Stomach (tissue), 9 donors: Measurements from ENCODE around the gene HELZ. TPM values are rescaled to one million over a fixed set of nuclear protein-coding genes. Genes with fewer than 3 reads are reported as not detected.

Source experiments
- DNase-seq, 2 donors: peaks; one replicate each; pipeline versions ENCODE4 v3.0.0 to v3.0.0-alpha.2; 2013 to 2019
- H3K27ac ChIP-seq, 5 donors: fragments of 200-600 bp in 4 of 5; sonication (generic) in 4 of 5; one replicate each; pipeline ENCODE4 v1.5.1; 2013 to 2019; ENCODE audit warnings: mild to moderate bottlenecking in 1 of 5, moderate library complexity in 1 of 5
- H3K27me3 ChIP-seq, 3 donors: fragments of 200-600 bp; sonication (generic); one replicate each; pipeline ENCODE4 v1.5.1; 2017 to 2019; ENCODE audit warnings: mixed run types in 1 of 3
- H3K36me3 ChIP-seq, 4 donors: fragments of 200-600 bp; sonication (generic); 1 replicate in 3 of 4; 2 replicates in 1 of 4; pipeline ENCODE4 v1.5.1; 2016 to 2019
- H3K4me1 ChIP-seq, 4 donors: fragments of 200-600 bp; sonication (generic); one replicate each; pipeline ENCODE4 v1.5.1; 2016 to 2019
- H3K4me3 ChIP-seq, 4 donors: fragments of 200-600 bp; sonication (generic) in 3 of 4; one replicate each; pipeline ENCODE4 v1.5.1; 2016 to 2019; ENCODE audit warnings: mild to moderate bottlenecking in 1 of 4
- H3K9me3 ChIP-seq, 4 donors: fragments of 200-600 bp; sonication (generic); one replicate each; pipeline ENCODE4 v1.5.1; 2016 to 2019
- EP300 ChIP-seq: sonication (generic); formaldehyde crosslinking; IDR thresholded peaks from one replicate; pipeline ENCODE4 v1.6.1; 2017; ENCODE audit warnings: antibody characterized with exemption
- POLR2A ChIP-seq, 4 donors: fragments of 450-650 bp; IDR thresholded peaks; one replicate each; pipeline ENCODE4 v1.6.1; 2016; ENCODE audit warnings: antibody characterized with exemption in 4 of 4, control low read depth in 2 of 4, mild to moderate bottlenecking in 1 of 4, moderate library complexity in 1 of 4
- POLR2AphosphoS5 ChIP-seq, 3 donors: sonication (generic); formaldehyde crosslinking; IDR thresholded peaks; one replicate each; pipeline ENCODE4 v1.6.1; 2016; ENCODE audit warnings: antibody characterized with exemption in 3 of 3
- WGBS, 5 donors: extraction: QIAGEN DNeasy Blood & Tissue Kit in 3 of 5; methylation state at CpG; one replicate each; pipeline versions ENCODE4 v1.1.5 to v1.1.7; 2013 to 2018; 5-methylcytosine and 5-hydroxymethylcytosine counted together
- intact Hi-C: fragments of 100-400 bp; cut with DNase I; formaldehyde crosslinking; loops from one replicate; pipeline ENCODE4 v1.15.1; 2023; ENCODE audit warnings: low total_unique reads
- polyA plus RNA-seq, 3 donors: library from polyadenylated mRNA; stranded (reverse); fragments of 200-250 nt; gene quantifications; one replicate each; pipeline ENCODE4 v1.2.3, GENCODE V29; 2013
- total RNA-seq, 5 donors: library from RNA; depleted of rRNA; stranded (reverse); fragments of >200 nt; gene quantifications; one replicate each; pipeline versions ENCODE4 v1.1.0 to v1.2.3, GENCODE V29; 2014 to 2016
- TF ChIP-seq, protein P1 (sequence below), 7 experiments: fragments of 450-650 bp in 4 of 7; fragments of 200-600 bp in 3 of 7; sonication (generic) in 3 of 7; IDR thresholded peaks; one replicate each; pipeline ENCODE4 v1.5.1; 2016 to 2019; ENCODE audit warnings: antibody characterized with exemption in 7 of 7, control low read depth in 2 of 7, mild to moderate bottlenecking in 1 of 7
- donor health status: healthy with polysubstance abuse.
- donor health status: Bipolar disorder and iron deficiency.
- donor health status: healthy.

HELZ gene
- total and polyA plus RNA-seq, 8 donors: 2.1 to 218 (median 40.4) TPM

- intact Hi-C loops: no loop called here
- DNase-seq: no peak
- H3K36me3 ChIP-seq: peaks cover under 1 to 44% (median 37%) of the 10 kb centered on the region in 4 donors
- H3K9me3 ChIP-seq: no peaks in the 10 kb centered on the region
- no peak overlapping the region for H3K27ac ChIP-seq
- peaks cover 0 to 10% (median 4%) of the 10 kb centered on the region in 4 donors for H3K4me1 ChIP-seq
- TF ChIP-seq EP300 (no peak), POLR2A (IDR thresholded peaks at IDR 0.05) (no peak), POLR2AphosphoS5 (IDR thresholded peaks at IDR 0.05) (no peak)
- TF ChIP-seq, protein P1, sequence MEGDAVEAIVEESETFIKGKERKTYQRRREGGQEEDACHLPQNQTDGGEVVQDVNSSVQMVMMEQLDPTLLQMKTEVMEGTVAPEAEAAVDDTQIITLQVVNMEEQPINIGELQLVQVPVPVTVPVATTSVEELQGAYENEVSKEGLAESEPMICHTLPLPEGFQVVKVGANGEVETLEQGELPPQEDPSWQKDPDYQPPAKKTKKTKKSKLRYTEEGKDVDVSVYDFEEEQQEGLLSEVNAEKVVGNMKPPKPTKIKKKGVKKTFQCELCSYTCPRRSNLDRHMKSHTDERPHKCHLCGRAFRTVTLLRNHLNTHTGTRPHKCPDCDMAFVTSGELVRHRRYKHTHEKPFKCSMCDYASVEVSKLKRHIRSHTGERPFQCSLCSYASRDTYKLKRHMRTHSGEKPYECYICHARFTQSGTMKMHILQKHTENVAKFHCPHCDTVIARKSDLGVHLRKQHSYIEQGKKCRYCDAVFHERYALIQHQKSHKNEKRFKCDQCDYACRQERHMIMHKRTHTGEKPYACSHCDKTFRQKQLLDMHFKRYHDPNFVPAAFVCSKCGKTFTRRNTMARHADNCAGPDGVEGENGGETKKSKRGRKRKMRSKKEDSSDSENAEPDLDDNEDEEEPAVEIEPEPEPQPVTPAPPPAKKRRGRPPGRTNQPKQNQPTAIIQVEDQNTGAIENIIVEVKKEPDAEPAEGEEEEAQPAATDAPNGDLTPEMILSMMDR (IDR thresholded peaks at IDR 0.05): no peak
- 53 to 74% (median 62%) methylated on average over 2 of the region's 2 CpGs for WGBS, 5 donors
- H3K27me3 ChIP-seq: no peaks in the 10 kb centered on the region
- H3K4me3 ChIP-seq: no peak overlapping the region
These were observed 50.9 kb downstream of the HELZ start for GRCh38 chr17:67194134-67194533.

- H3K4me1 ChIP-seq: peaks cover 0 to 8% (median 0%) of the 10 kb centered on the region in 4 donors
- no peaks in the 10 kb centered on the region for H3K9me3 ChIP-seq
- H3K4me3 ChIP-seq: no peak overlapping the region
- TF ChIP-seq POLR2A (IDR thresholded peaks at IDR 0.05) (no peak), EP300 (no peak), POLR2AphosphoS5 (IDR thresholded peaks at IDR 0.05) (no peak)
- TF ChIP-seq, protein P1 (IDR thresholded peaks at IDR 0.05): no peak
- intact Hi-C loops: no loop called here
- no peaks in the 10 kb centered on the region for H3K27me3 ChIP-seq
- no peak overlapping the region for H3K27ac ChIP-seq
- peaks cover 0 to 46% (median 37%) of the 10 kb centered on the region in 4 donors for H3K36me3 ChIP-seq
- WGBS, 5 donors: 95 to 100% (median 100%) methylated on average over 1 of the region's 1 CpG
- no peak for DNase-seq
These were observed 57.1 kb downstream of the HELZ start for GRCh38 chr17:67187927-67188326.

GRCh38 chr17:67186782-67187181 is 58.2 kb downstream of the HELZ start:
- DNase-seq: no peak
- Histone ChIP-seq H3K4me1 (peaks cover 0 to 8% (median 0%) of the 10 kb centered on the region in 4 donors), H3K4me3 (no peak overlapping the region), H3K27ac (no peak overlapping the region), H3K36me3 (peaks cover 0 to 54% (median 41%) of the 10 kb centered on the region in 4 donors), H3K9me3 (no peaks in the 10 kb centered on the region), H3K27me3 (no peaks in the 10 kb centered on the region)
- no peak for TF ChIP-seq POLR2A (IDR thresholded peaks at IDR 0.05)
- TF ChIP-seq, protein P1 (IDR thresholded peaks at IDR 0.05): no peak
- intact Hi-C loops: no loop called here
- 94 to 99% (median 98%) methylated on average over 4 of the region's 4 CpGs for WGBS, 5 donors

DNA sequence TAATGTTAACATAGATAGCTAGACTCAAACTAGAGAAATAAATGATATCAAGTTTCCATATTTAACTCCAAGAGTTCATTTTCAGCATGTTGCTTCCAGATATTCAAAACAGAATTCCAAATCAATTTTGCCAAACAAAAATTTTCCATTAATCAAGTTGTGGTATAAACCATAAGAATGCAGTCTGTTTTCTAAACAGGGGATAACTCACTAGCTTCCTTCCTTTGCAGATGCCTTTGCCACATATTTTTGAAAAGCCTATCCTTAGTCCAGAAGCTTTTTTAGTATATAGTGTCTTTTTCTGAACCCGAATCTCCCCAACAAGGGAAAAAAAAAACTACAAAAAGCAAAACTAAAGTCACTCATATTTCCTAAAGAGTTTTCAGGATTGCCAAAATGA is 61.5 kb downstream of the HELZ start:
- no peak overlapping the region for H3K27ac ChIP-seq
- no peaks in the 10 kb centered on the region for H3K27me3 ChIP-seq
- TF ChIP-seq EP300: no peak
- TF ChIP-seq POLR2AphosphoS5 (IDR thresholded peaks at IDR 0.05): no peak
- no peak for TF ChIP-seq POLR2A (IDR thresholded peaks at IDR 0.05)
- TF ChIP-seq, protein P1 (IDR thresholded peaks at IDR 0.05): no peak
- no peak overlapping the region for H3K4me3 ChIP-seq
- no peak for DNase-seq
- no peaks in the 10 kb centered on the region for H3K9me3 ChIP-seq
- WGBS, 5 donors: 67 to 92% (median 77%) methylated on average over 1 of the region's 1 CpG
- H3K4me1 ChIP-seq: peaks cover 0 to 8% (median 0%) of the 10 kb centered on the region in 4 donors
- peaks cover 0 to 49% (median 30%) of the 10 kb centered on the region in 4 donors for H3K36me3 ChIP-seq
- intact Hi-C loops: no loop called here
